Suprapubic skin (tissue), 4 donors: ENCODE results near the gene EPN2. TPM values are rescaled to one million over a fixed set of nuclear protein-coding genes. Genes with fewer than 3 reads are reported as not detected.
A peak's percentile ranks its signal among the peaks of the same experiment; 100 is the strongest.

Source experiments
- DNase-seq, 2 donors: peaks; one replicate each; pipeline ENCODE4 v3.0.0-alpha.2; 2019; ENCODE audit warnings: low spot score in 2 of 2
- H3K27ac ChIP-seq: fragments of 200-600 bp; sonication (generic); one replicate; pipeline ENCODE4 v1.5.1; 2019
- H3K27me3 ChIP-seq: fragments of 200-600 bp; sonication (generic); one replicate; pipeline ENCODE4 v1.5.1; 2019
- H3K36me3 ChIP-seq: fragments of 200-600 bp; sonication (generic); one replicate; pipeline ENCODE4 v1.5.1; 2019
- H3K4me1 ChIP-seq: fragments of 200-600 bp; sonication (generic); one replicate; pipeline ENCODE4 v1.5.1; 2019
- H3K4me3 ChIP-seq: fragments of 200-600 bp; sonication (generic); one replicate; pipeline ENCODE4 v1.5.1; 2019; ENCODE audit warnings: mild to moderate bottlenecking
- H3K9me3 ChIP-seq: fragments of 200-600 bp; sonication (generic); one replicate; pipeline ENCODE4 v1.5.1; 2019
- EP300 ChIP-seq: sonication (generic); formaldehyde crosslinking; IDR thresholded peaks from one replicate; pipeline ENCODE4 v1.6.1; 2017; ENCODE audit warnings: antibody characterized with exemption
- POLR2A ChIP-seq, 2 donors: fragments of 450-650 bp; IDR thresholded peaks; one replicate each; pipeline ENCODE4 v1.6.1; 2017; ENCODE audit warnings: antibody characterized with exemption in 2 of 2, mild to moderate bottlenecking in 2 of 2, moderate library complexity in 2 of 2
- POLR2AphosphoS5 ChIP-seq, 3 donors: sonication (generic); formaldehyde crosslinking; IDR thresholded peaks; one replicate each; pipeline ENCODE4 v1.6.1; 2017; ENCODE audit warnings: antibody characterized with exemption in 3 of 3
- WGBS: methylation state at CpG from one replicate; pipeline ENCODE4 v1.1.5; 2018; 5-methylcytosine and 5-hydroxymethylcytosine counted together
- total RNA-seq, 4 donors: library from RNA; depleted of rRNA; stranded (reverse); fragments of >200 nt; gene quantifications; one replicate each; pipeline ENCODE4 v1.1.0, GENCODE V29; 2016
- TF ChIP-seq, protein P1 (sequence below), 2 donors: fragments of 200-600 bp in 1 of 2; fragments of 450-650 bp in 1 of 2; sonication (generic) in 1 of 2; IDR thresholded peaks; one replicate each; pipeline ENCODE4 v1.5.1; 2016 to 2019; ENCODE audit warnings: antibody characterized with exemption in 2 of 2, mild to moderate bottlenecking in 1 of 2, moderate library complexity in 1 of 2

Gene EPN2
- total RNA-seq, 4 donors from 2014 or later = 95.9 to 276 (median 131) TPM

DNA sequence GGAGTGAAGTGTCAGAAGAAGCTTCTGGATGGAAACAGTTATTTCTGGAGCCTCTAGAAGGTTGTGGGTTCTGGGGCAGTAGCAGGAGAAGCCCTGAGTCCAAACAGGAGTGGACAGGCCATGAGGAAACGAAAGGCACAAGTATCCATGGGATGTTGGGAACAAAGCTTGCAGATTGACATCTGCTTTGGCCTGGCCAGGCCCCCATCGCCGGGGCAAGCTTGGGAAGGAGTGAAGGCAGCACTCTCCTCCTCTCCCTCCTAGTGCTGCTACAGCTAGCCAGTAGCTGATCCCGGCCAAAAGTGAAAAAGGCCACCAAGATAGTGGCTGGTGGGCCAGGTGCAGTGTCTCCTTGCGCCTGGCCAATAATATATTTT is 85.0 kb downstream of the EPN2 start:
- H3K27ac ChIP-seq = no peak overlapping the region
- peak; percentile 41 to 43 for DNase-seq
- 93% methylated on average over 5 of the region's 5 CpGs for WGBS
- H3K27me3 ChIP-seq = no peaks in the 10 kb centered on the region
- no peaks in the 10 kb centered on the region for H3K9me3 ChIP-seq
- no peak overlapping the region for H3K4me3 ChIP-seq
- H3K36me3 ChIP-seq = peaks cover 17% of the 10 kb centered on the region
- peaks cover 4% of the 10 kb centered on the region for H3K4me1 ChIP-seq
- no peak for TF ChIP-seq POLR2A (IDR thresholded peaks at IDR 0.05)
- TF ChIP-seq POLR2AphosphoS5 (IDR thresholded peaks at IDR 0.05) = no peak
- TF ChIP-seq, protein P1, sequence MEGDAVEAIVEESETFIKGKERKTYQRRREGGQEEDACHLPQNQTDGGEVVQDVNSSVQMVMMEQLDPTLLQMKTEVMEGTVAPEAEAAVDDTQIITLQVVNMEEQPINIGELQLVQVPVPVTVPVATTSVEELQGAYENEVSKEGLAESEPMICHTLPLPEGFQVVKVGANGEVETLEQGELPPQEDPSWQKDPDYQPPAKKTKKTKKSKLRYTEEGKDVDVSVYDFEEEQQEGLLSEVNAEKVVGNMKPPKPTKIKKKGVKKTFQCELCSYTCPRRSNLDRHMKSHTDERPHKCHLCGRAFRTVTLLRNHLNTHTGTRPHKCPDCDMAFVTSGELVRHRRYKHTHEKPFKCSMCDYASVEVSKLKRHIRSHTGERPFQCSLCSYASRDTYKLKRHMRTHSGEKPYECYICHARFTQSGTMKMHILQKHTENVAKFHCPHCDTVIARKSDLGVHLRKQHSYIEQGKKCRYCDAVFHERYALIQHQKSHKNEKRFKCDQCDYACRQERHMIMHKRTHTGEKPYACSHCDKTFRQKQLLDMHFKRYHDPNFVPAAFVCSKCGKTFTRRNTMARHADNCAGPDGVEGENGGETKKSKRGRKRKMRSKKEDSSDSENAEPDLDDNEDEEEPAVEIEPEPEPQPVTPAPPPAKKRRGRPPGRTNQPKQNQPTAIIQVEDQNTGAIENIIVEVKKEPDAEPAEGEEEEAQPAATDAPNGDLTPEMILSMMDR (IDR thresholded peaks at IDR 0.05) = no peak
- no peak for TF ChIP-seq EP300

DNA sequence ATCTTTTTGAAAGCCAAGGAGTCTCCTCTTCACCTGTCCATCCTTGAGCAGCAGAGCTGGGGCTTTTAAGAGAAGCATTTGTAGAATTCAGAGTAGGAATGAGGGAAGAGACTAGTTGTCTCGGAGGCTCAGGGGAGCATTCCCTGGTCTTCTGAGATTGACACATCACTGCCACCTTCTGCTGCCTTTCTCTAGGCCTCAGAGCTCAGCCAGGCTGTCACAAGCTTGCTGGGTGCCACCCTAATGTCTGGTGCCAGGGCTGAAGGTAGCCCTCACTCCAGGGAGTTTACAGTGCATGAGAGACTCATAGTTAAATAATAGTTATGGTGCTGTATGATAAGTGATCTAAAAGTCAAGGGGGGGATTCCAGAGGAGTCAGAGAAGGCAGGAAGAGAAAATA is 85.7 kb downstream of the EPN2 start:
- WGBS = 84% methylated on average over 1 of the region's 1 CpG
- TF ChIP-seq POLR2AphosphoS5 (IDR thresholded peaks at IDR 0.05) = no peak
- TF ChIP-seq POLR2A (IDR thresholded peaks at IDR 0.05) = no peak
- no peak for TF ChIP-seq EP300
- TF ChIP-seq, protein P1 (IDR thresholded peaks at IDR 0.05) = no peak

DNA sequence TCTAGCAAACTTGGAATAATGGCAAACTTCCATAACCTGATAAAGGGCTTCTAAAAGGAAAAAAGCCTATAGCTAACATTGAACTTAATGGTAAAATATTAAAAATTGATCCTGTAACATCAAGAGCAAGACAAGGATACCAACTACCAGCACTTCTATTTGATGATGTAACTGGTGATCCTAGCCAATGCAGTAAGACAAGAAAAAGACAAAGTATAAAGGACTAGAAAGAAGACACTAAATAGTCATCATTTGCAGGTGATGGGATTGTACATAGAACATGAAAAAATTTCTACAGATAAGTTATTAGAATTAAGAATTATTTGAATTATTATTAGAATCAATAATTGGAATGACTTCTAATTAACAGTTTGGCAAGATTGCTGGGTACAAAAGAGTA is 88.4 kb downstream of the EPN2 start:
- peaks cover 31% of the 10 kb centered on the region for H3K36me3 ChIP-seq
- H3K27ac ChIP-seq = no peak overlapping the region
- no peaks in the 10 kb centered on the region for H3K4me1 ChIP-seq
- TF ChIP-seq POLR2AphosphoS5 (IDR thresholded peaks at IDR 0.05) (no peak), POLR2A (IDR thresholded peaks at IDR 0.05) (no peak)
- no peak for DNase-seq
- no peaks in the 10 kb centered on the region for H3K9me3 ChIP-seq
- H3K4me3 ChIP-seq = no peak overlapping the region
- no peaks in the 10 kb centered on the region for H3K27me3 ChIP-seq

More for the DNA sequence above, 85.7 kb downstream of the EPN2 start:
- Histone ChIP-seq H3K27ac (no peak overlapping the region), H3K27me3 (no peaks in the 10 kb centered on the region), H3K4me1 (no peaks in the 10 kb centered on the region), H3K9me3 (no peaks in the 10 kb centered on the region), H3K4me3 (no peak overlapping the region), H3K36me3 (peaks cover 10% of the 10 kb centered on the region)
- DNase-seq = peak in 1 of 2 donors; percentile 11

DNA sequence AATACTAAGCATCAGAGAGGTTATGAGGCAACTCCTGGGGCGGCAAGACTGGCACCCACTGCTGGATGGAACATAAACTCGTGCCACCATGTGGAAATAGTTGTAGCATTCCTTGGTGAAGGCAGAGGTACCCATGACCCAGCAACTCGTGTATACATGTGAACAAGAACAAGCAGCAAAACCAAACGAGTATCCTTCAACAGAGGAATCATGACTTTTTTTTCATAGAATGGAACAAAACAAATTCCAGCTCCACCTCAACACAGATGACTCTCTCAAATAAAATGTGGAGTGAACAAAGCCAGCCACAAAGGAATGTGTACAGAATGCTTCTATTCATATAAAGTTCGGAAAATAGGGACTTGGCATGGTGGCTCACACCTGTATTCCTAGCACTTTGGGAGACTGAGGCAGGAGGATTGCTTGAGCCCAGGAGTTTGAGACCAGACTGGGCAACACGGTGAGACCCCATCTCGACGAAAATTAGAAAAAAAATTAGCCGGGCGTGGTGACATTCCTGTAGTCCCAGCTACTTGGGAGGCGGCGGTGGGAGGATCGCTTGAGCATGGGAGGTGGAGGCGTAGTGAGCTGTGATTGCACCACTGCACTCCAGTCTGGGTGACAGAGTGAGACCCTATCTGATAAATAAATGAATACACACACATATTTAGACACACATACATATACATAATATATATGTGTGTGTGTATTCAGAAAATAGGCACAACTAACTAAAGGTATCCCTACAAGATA is 90.0 kb downstream of the EPN2 start:
- Histone ChIP-seq H3K27me3 (no peaks in the 10 kb centered on the region), H3K36me3 (peaks cover 31% of the 10 kb centered on the region), H3K9me3 (no peaks in the 10 kb centered on the region), H3K4me3 (no peak overlapping the region), H3K4me1 (no peaks in the 10 kb centered on the region), H3K27ac (peak overlapping the region; percentile 11)
- DNase-seq = peak in 1 of 2 donors; percentile 62
- no peak for TF ChIP-seq EP300
- TF ChIP-seq POLR2AphosphoS5 (IDR thresholded peaks at IDR 0.05) = no peak
- TF ChIP-seq POLR2A (IDR thresholded peaks at IDR 0.05) = no peak
- TF ChIP-seq, protein P1 (IDR thresholded peaks at IDR 0.05) = no peak
- WGBS = 71% methylated on average over 14 of the region's 14 CpGs

DNA sequence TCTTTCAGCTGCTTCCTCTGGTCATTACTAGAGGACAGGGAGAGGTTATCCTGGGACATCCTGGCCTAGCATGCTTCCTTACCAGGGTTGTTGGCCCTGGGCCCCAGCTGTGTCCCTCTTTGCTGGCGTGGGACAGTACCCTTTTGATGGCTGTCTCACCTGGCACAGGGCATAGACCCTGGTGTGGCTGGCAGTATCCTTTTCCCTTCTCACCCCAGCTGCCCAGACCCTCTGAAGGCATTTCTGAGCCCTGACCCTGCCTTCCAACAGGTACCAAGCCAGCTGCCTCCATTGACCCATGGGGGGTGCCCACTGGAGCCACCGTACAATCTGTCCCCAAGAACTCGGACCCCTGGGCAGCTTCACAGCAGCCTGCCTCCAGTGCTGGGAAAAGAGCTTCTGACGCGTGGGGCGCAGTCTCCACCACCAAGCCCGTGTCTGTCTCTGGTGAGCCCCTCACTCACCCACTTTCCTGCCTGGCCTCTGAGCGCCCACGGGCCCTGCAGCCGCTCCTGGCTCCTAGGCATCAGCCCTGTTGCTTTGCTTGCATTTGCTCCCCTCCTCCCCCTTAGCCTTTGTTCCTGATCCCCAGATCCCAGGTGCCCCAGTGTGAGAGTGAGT is 91.4 kb downstream of the EPN2 start:
- H3K4me1 ChIP-seq = no peaks in the 10 kb centered on the region
- H3K27me3 ChIP-seq = no peaks in the 10 kb centered on the region
- DNase-seq = peak in 1 of 2 donors; percentile 58
- WGBS = 98% methylated on average over 8 of the region's 10 CpGs
- no peak overlapping the region for H3K4me3 ChIP-seq
- peaks cover 43% of the 10 kb centered on the region for H3K36me3 ChIP-seq
- no peak for TF ChIP-seq POLR2A (IDR thresholded peaks at IDR 0.05)
- no peak for TF ChIP-seq EP300
- TF ChIP-seq, protein P1 (IDR thresholded peaks at IDR 0.05) = no peak
- TF ChIP-seq POLR2AphosphoS5 (IDR thresholded peaks at IDR 0.05) = no peak
- no peaks in the 10 kb centered on the region for H3K9me3 ChIP-seq
- no peak overlapping the region for H3K27ac ChIP-seq
